Bronchial epithelial cell (primary cell): ENCODE measurements around the gene IL12RB1. TPM values are rescaled to one million over a fixed set of nuclear protein-coding genes. Genes with fewer than 3 reads are reported as not detected.
"Not testable (repeated sequence)": the region's sequence is repeated elsewhere in the genome, so short reads cannot be mapped to it uniquely, and the experiment has no call there.

Experiments used
- DNase-seq: peaks from one replicate; pipeline ENCODE4 v3.0.0-alpha.2; 2010; ENCODE audit warnings: low read depth
- FAIRE-seq: peaks from 2 replicates; lab custom pipeline; 2011; peaks lifted over from hg19 to GRCh38; lab: Jason Lieb, UNC
- H3K27me3 ChIP-seq: 2 replicates; pipeline ENCODE4 v1.5.1; 2011; ENCODE audit warnings: low read length; ENCODE audit not compliant: control insufficient read depth, insufficient read depth
- H3K36me3 ChIP-seq: 2 replicates; pipeline ENCODE4 v1.5.1; 2011; ENCODE audit warnings: low read length; ENCODE audit not compliant: control insufficient read depth, insufficient read depth
- H3K4me3 ChIP-seq: 2 replicates; pipeline ENCODE4 v1.5.1; 2011; ENCODE audit warnings: mild to moderate bottlenecking, low read depth, low read length, control low read depth
- CTCF ChIP-seq: IDR thresholded peaks from 2 replicates; pipeline ENCODE4 v1.5.1; 2011; ENCODE audit warnings: mild to moderate bottlenecking, moderate library complexity, low read length, control low read depth, inconsistent platforms; ENCODE audit not compliant: insufficient read depth, severe bottlenecking
- total RNA-seq: library from RNA; depleted of rRNA; stranded (reverse); fragments of >200 nt; gene quantifications from 2 replicates; pipeline ENCODE4 v1.2.1, GENCODE V29; 2014

Gene IL12RB1
- total RNA-seq, 1 donor from 2014 or later, result under 0.01 TPM

- FAIRE-seq (no peak), DNase-seq (no peak)
- no peaks in the 10 kb centered on the region for H3K36me3 ChIP-seq
- no peaks in the 10 kb centered on the region for H3K27me3 ChIP-seq
- no peak for TF ChIP-seq CTCF
- H3K4me3 ChIP-seq, result no peak overlapping the region
Observed at GRCh38 chr19:18091217-18091608, 4.5 kb upstream of the IL12RB1 start.

- Histone ChIP-seq H3K27me3 (no peaks in the 10 kb centered on the region), H3K36me3 (no peaks in the 10 kb centered on the region), H3K4me3 (no peak overlapping the region)
- no peak for DNase-seq
- TF ChIP-seq CTCF, result no peak
- FAIRE-seq, result no peak
Observed at GRCh38 chr19:18090545-18091216, 3.9 kb upstream of the IL12RB1 start.

- H3K4me3 ChIP-seq, result no peak overlapping the region
- TF ChIP-seq CTCF, result no peak
- H3K27me3 ChIP-seq, result no peaks in the 10 kb centered on the region
- FAIRE-seq, result no peak
- H3K36me3 ChIP-seq, result no peaks in the 10 kb centered on the region
- no peak for DNase-seq
Observed at GRCh38 chr19:18089726-18090125, 3.0 kb upstream of the IL12RB1 start.

GRCh38 chr19:18089096-18089541 lies 2.4 kb upstream of the IL12RB1 start:
- DNase-seq, result peak; percentile 21
- FAIRE-seq, H3K36me3 ChIP-seq, H3K4me3 ChIP-seq, H3K27me3 ChIP-seq: not testable (repeated sequence)

GRCh38 chr19:18085702-18086457 lies 854 bp downstream of the IL12RB1 start:
- no peaks in the 10 kb centered on the region for H3K27me3 ChIP-seq
- FAIRE-seq, result no peak
- H3K4me3 ChIP-seq, result no peak overlapping the region
- TF ChIP-seq CTCF, result no peak
- no peaks in the 10 kb centered on the region for H3K36me3 ChIP-seq
- DNase-seq, result no peak

GRCh38 chr19:18083929-18084684 lies 2.6 kb downstream of the IL12RB1 start:
- no peak for TF ChIP-seq CTCF
- H3K36me3 ChIP-seq, result no peaks in the 10 kb centered on the region
- FAIRE-seq (no peak), DNase-seq (no peak)
- no peaks in the 10 kb centered on the region for H3K27me3 ChIP-seq
- H3K4me3 ChIP-seq, result no peak overlapping the region
